B cell (primary cell): ENCODE results near the gene ADGRV1. TPM values are rescaled to one million over a fixed set of nuclear protein-coding genes. Genes with fewer than 3 reads are reported as not detected.

Experiments
- ATAC-seq: fragments of 200-7000 bp; cut with Tn5 transposase; one replicate; pipeline ENCODE4 v1.10.0; 2021; ENCODE audit warnings: low read depth, mild to moderate bottlenecking, moderate number of reproducible peaks, moderate library complexity
- CTCF ChIA-PET: fragments of 350-600 bp; sonication (Branson Sonifier 250); formaldehyde crosslinking; loops from one replicate; lab custom pipeline; 2021; ENCODE audit warnings: antibody characterized with exemption, inconsistent platforms; lab: Charles Lee
- POLR2A ChIA-PET: fragments of 350-600 bp; sonication (Branson Sonifier 250); formaldehyde crosslinking; loops from one replicate; lab custom pipeline; 2021; ENCODE audit warnings: antibody characterized with exemption; lab: Charles Lee
- DNase-seq: peaks from one replicate; pipeline ENCODE4 v3.0.0; 2013
- H2AFZ ChIP-seq: 2 replicates; pipeline ENCODE4 v1.6.1; 2012; ENCODE audit warnings: mild to moderate bottlenecking, low read depth, low read length; ENCODE audit not compliant: insufficient read depth, poor library complexity, severe bottlenecking
- H3K27ac ChIP-seq, 2 donors: 1 replicate in 1 of 2; 2 replicates in 1 of 2; pipeline ENCODE4 v1.5.1; 2012 to 2013; ENCODE audit warnings: low read length in 2 of 2, mild to moderate bottlenecking in 2 of 2, moderate library complexity in 1 of 2
- H3K27me3 ChIP-seq, 4 experiments: fragments of 200-600 bp in 1 of 4; sonication (generic) in 1 of 4; replicated peaks in 1 of 4; 1 replicate in 2 of 4; 2 replicates in 2 of 4; pipeline versions ENCODE4 v1.6.1 to v1.7.0; 2013 to 2016; ENCODE audit warnings: low read length in 3 of 4, mild to moderate bottlenecking in 2 of 4, mixed read lengths in 1 of 4, moderate library complexity in 1 of 4; ENCODE audit not compliant: insufficient read depth in 4 of 4, control insufficient read depth in 3 of 4; ENCODE audit errors: control extremely low read depth in 1 of 4
- H3K36me3 ChIP-seq, 2 experiments: replicated peaks in 1 of 2; 1 replicate in 1 of 2; 2 replicates in 1 of 2; pipeline versions ENCODE4 v1.6.1 to v1.7.1; 2013; ENCODE audit warnings: low read length in 1 of 2; ENCODE audit not compliant: insufficient read depth in 2 of 2, control insufficient read depth in 1 of 2; ENCODE audit errors: control extremely low read depth in 1 of 2, extremely low read depth in 1 of 2
- H3K4me1 ChIP-seq, 2 donors: fragments of 200-600 bp in 1 of 2; sonication (generic) in 1 of 2; 1 replicate in 1 of 2; 2 replicates in 1 of 2; pipeline versions ENCODE4 v1.5.1 to v1.6.1; 2013 to 2017; ENCODE audit warnings: low read length in 2 of 2; ENCODE audit not compliant: control insufficient read depth in 2 of 2, insufficient read depth in 2 of 2
- H3K4me2 ChIP-seq: replicated peaks from 2 replicates; pipeline ENCODE3; 2012; ENCODE audit warnings: mild to moderate bottlenecking, low read depth, low read length; ENCODE audit not compliant: poor library complexity, severe bottlenecking
- H3K4me3 ChIP-seq, 5 experiments: fragments of 200-600 bp in 1 of 5; sonication (generic) in 1 of 5; 1 replicate in 3 of 5; 2 replicates in 2 of 5; pipeline versions ENCODE4 v1.5.1 to v1.7.0; 2011 to 2016; ENCODE audit warnings: low read length in 4 of 5, mild to moderate bottlenecking in 4 of 5, low read depth in 2 of 5, control low read depth in 1 of 5, moderate library complexity in 1 of 5; ENCODE audit not compliant: insufficient read depth in 1 of 5; ENCODE audit errors: control extremely low read depth in 1 of 5, extremely low read depth in 1 of 5
- H3K79me2 ChIP-seq: fragments of 200-600 bp; sonication (generic); one replicate; pipeline ENCODE4 v1.6.0; 2016; ENCODE audit warnings: low read length; ENCODE audit not compliant: control insufficient read depth, insufficient read depth
- H3K9ac ChIP-seq: fragments of 200-600 bp; sonication (generic); 2 replicates; pipeline ENCODE4 v1.6.1; 2017; ENCODE audit warnings: mild to moderate bottlenecking, low read length, moderate library complexity
- H3K9me3 ChIP-seq, 3 donors: one replicate each; pipeline versions ENCODE4 v1.6.1 to v1.7.1; 2013; ENCODE audit warnings: low read length in 2 of 3; ENCODE audit not compliant: control insufficient read depth in 2 of 3, insufficient read depth in 1 of 3; ENCODE audit errors: control extremely low read depth in 1 of 3
- H4K20me1 ChIP-seq: 2 replicates; pipeline ENCODE4 v1.6.0; 2012; ENCODE audit warnings: mild to moderate bottlenecking, low read length; ENCODE audit not compliant: insufficient read depth, control insufficient read depth, poor library complexity, severe bottlenecking
- H3K27ac Mint-ChIP-seq: one replicate; pipeline ENCODE4 v1.8.0; 2021; ENCODE audit warnings: mixed read lengths
- H3K27me3 Mint-ChIP-seq: one replicate; pipeline ENCODE4 v1.8.0; 2021; ENCODE audit warnings: mixed read lengths
- H3K4me1 Mint-ChIP-seq: one replicate; pipeline ENCODE4 v1.8.0; 2021; ENCODE audit warnings: mixed read lengths
- H3K4me3 Mint-ChIP-seq: one replicate; pipeline ENCODE4 v1.8.0; 2021; ENCODE audit warnings: mixed read lengths
- H3K9me3 Mint-ChIP-seq: one replicate; pipeline ENCODE4 v1.8.0; 2022; ENCODE audit warnings: mixed read lengths; ENCODE audit not compliant: insufficient read depth
- EZH2 ChIP-seq: IDR thresholded peaks from 2 replicates; pipeline ENCODE4 v1.6.1; 2012; ENCODE audit warnings: borderline replicate concordance, low read depth, mild to moderate bottlenecking, moderate library complexity, low read length; ENCODE audit not compliant: insufficient read depth, poor library complexity, severe bottlenecking
- WGBS: methylation state at CpG from one replicate; pipeline ENCODE4 v1.1.5; 2013; ENCODE audit warnings: missing lambda C conversion rate; ENCODE audit not compliant: insufficient coverage; 5-methylcytosine and 5-hydroxymethylcytosine counted together
- intact Hi-C: fragments of 100-400 bp; cut with micrococcal nuclease; formaldehyde crosslinking; loops from one replicate; pipeline ENCODE4 v1.10.0; 2022
- polyA plus RNA-seq: library from polyadenylated mRNA; depleted of rRNA; stranded (reverse); fragments of >200 nt; gene quantifications from 2 replicates; pipeline ENCODE4 v1.2.3, GENCODE V29; 2012
- total RNA-seq, 2 donors: library from RNA; stranded (reverse); fragments of 120-200 nt in 1 of 2; gene quantifications; 1 replicate in 1 of 2; 2 replicates in 1 of 2; pipeline versions ENCODE4 v1.2.3 to v1.2.4, GENCODE V29; 2013 to 2022
- TF ChIP-seq, protein P1 (sequence below): fragments of 200-600 bp; IDR thresholded peaks from one replicate; pipeline ENCODE4 v1.8.0; 2022; ENCODE audit warnings: antibody characterized with exemption, mild to moderate bottlenecking

Gene ADGRV1
- total and polyA plus RNA-seq, 2 donors (not counting 1 experiment from before 2014, with no cell fraction given), result 0.07 TPM; not detected in 1

DNA sequence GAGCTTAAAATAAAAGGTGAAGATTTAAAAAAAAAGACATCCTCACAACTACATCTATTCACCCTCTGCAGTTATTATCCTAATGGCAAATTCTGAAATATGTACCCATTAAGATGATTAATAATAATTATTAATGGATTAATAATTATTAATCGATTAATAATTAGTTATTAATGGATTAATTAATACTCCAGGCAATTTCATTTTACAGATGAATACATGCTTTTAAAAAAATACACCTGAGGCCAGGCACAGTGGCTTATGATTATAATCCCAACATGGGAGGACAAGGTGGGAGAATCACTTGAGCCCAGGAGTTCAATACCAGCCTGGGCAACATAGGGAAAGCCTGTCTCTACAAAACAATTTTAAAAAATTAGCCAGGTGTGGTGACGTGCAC, 642.1 kb downstream of the ADGRV1 start:
- Mint-ChIP-seq H3K27me3 (peaks cover 33% of the 10 kb centered on the region), H3K9me3 (peaks cover 3% of the 10 kb centered on the region), H3K27ac (no peak overlapping the region), H3K4me3 (no peak overlapping the region), H3K4me1 (no peaks in the 10 kb centered on the region)
- no peak overlapping the region for H2AFZ ChIP-seq
- H3K27ac ChIP-seq, result no peak overlapping the region
- intact Hi-C loops, result no loop called here
- no peak for TF ChIP-seq EZH2
- TF ChIP-seq, protein P1, sequence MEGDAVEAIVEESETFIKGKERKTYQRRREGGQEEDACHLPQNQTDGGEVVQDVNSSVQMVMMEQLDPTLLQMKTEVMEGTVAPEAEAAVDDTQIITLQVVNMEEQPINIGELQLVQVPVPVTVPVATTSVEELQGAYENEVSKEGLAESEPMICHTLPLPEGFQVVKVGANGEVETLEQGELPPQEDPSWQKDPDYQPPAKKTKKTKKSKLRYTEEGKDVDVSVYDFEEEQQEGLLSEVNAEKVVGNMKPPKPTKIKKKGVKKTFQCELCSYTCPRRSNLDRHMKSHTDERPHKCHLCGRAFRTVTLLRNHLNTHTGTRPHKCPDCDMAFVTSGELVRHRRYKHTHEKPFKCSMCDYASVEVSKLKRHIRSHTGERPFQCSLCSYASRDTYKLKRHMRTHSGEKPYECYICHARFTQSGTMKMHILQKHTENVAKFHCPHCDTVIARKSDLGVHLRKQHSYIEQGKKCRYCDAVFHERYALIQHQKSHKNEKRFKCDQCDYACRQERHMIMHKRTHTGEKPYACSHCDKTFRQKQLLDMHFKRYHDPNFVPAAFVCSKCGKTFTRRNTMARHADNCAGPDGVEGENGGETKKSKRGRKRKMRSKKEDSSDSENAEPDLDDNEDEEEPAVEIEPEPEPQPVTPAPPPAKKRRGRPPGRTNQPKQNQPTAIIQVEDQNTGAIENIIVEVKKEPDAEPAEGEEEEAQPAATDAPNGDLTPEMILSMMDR, result no peak
- no peaks in the 10 kb centered on the region for H3K27me3 ChIP-seq
- no peak for ATAC-seq
- H3K9ac ChIP-seq, result no peak overlapping the region
- H4K20me1 ChIP-seq, result no peaks in the 10 kb centered on the region
- no peaks in the 10 kb centered on the region for H3K79me2 ChIP-seq
- no peaks in the 10 kb centered on the region for H3K4me1 ChIP-seq
- H3K36me3 ChIP-seq, result no peaks in the 10 kb centered on the region
- POLR2A ChIA-PET, result no interaction called here
- H3K9me3 ChIP-seq, result no peaks in the 10 kb centered on the region
- H3K4me2 ChIP-seq, result no peak overlapping the region
- H3K4me3 ChIP-seq, result no peak overlapping the region
- CTCF ChIA-PET, result no interaction called here
- DNase-seq, result no peak
- no CpG with 5 or more reads among the region's 2 CpGs for WGBS

DNA sequence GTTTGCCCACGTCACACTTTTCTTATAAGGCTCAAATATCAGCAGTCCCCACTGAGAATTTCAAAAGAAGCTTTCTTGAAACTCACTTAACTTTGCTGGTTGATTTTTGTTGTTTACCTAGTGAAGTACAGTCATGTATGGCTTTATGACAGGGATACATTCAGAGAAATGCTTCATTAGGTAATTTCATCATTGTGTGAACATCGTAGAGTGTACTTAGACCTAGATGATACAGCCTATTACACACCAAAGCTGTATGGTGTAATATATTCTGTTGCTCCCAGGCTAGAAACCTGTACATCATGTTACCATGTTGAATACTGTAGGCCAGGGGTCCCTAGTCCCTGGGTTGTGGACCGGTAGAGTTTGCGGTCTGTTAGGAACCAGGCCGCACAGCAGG, 647.5 kb downstream of the ADGRV1 start:
- Mint-ChIP-seq H3K4me1 (no peaks in the 10 kb centered on the region), H3K27ac (no peak overlapping the region), H3K9me3 (no peaks in the 10 kb centered on the region), H3K4me3 (no peak overlapping the region), H3K27me3 (peaks cover 9% of the 10 kb centered on the region)
- no peak overlapping the region for H3K9ac ChIP-seq
- no peak overlapping the region for H3K4me3 ChIP-seq
- H2AFZ ChIP-seq, result no peak overlapping the region
- 91% methylated on average over 3 of the region's 5 CpGs for WGBS
- no peaks in the 10 kb centered on the region for H3K79me2 ChIP-seq
- no peaks in the 10 kb centered on the region for H3K36me3 ChIP-seq
- ATAC-seq (no peak), DNase-seq (no peak)
- TF ChIP-seq EZH2, result no peak
- TF ChIP-seq, protein P1, result no peak
- H3K27ac ChIP-seq, result no peak overlapping the region
- no peaks in the 10 kb centered on the region for H3K27me3 ChIP-seq
- POLR2A ChIA-PET, result no interaction called here
- CTCF ChIA-PET, result no interaction called here
- no peaks in the 10 kb centered on the region for H3K4me1 ChIP-seq
- intact Hi-C loops, result no loop called here
- no peak overlapping the region for H3K4me2 ChIP-seq
- H3K9me3 ChIP-seq, result no peaks in the 10 kb centered on the region
- no peaks in the 10 kb centered on the region for H4K20me1 ChIP-seq
